Ascending aorta (tissue), 2 donors: ENCODE measurements around the gene PLCB1. TPM values are rescaled to one million over a fixed set of nuclear protein-coding genes. Genes with fewer than 3 reads are reported as not detected.

Experiments
- DNase-seq, 2 donors: peaks; one replicate each; pipeline ENCODE4 v3.0.0-alpha.2; 2019; ENCODE audit warnings: low spot score in 2 of 2
- H3K27ac ChIP-seq, 2 donors: fragments of 200-600 bp; sonication (generic); one replicate each; pipeline ENCODE4 v1.5.1; 2016 to 2017; ENCODE audit warnings: mild to moderate bottlenecking in 1 of 2
- H3K27me3 ChIP-seq: fragments of 200-600 bp; sonication (generic); one replicate; pipeline ENCODE4 v1.5.1; 2017
- H3K36me3 ChIP-seq, 2 donors: fragments of 200-600 bp; sonication (generic); one replicate each; pipeline ENCODE4 v1.5.1; 2016
- H3K4me1 ChIP-seq, 2 donors: fragments of 200-600 bp; sonication (generic); one replicate each; pipeline ENCODE4 v1.5.1; 2016 to 2017; ENCODE audit warnings: mild to moderate bottlenecking in 1 of 2
- H3K4me3 ChIP-seq, 2 donors: fragments of 200-600 bp; sonication (generic); one replicate each; pipeline ENCODE4 v1.5.1; 2016 to 2017; ENCODE audit warnings: mild to moderate bottlenecking in 1 of 2
- H3K9me3 ChIP-seq, 2 donors: fragments of 200-600 bp; sonication (generic); one replicate each; pipeline ENCODE4 v1.5.1; 2016
- CTCF ChIP-seq, 3 experiments: fragments of 200-600 bp in 2 of 3; fragments of 450-650 bp in 1 of 3; sonication (generic) in 2 of 3; IDR thresholded peaks; one replicate each; pipeline ENCODE4 v1.5.1; 2016 to 2019; ENCODE audit warnings: antibody characterized with exemption in 3 of 3, mild to moderate bottlenecking in 1 of 3, moderate library complexity in 1 of 3
- intact Hi-C: fragments of 100-400 bp; cut with DNase I; formaldehyde crosslinking; loops from one replicate; pipeline ENCODE4 v1.15.1; 2023
- total RNA-seq: library from RNA; depleted of rRNA; stranded (reverse); fragments of >200 nt; gene quantifications from one replicate; pipeline ENCODE4 v1.1.0, GENCODE V29; 2016

Gene PLCB1
- total RNA-seq, 1 donor from 2014 or later, result 22.9 TPM

- no peak for TF ChIP-seq CTCF (IDR thresholded peaks at IDR 0.05)
- Histone ChIP-seq H3K4me1 (no peaks in the 10 kb centered on the region), H3K27ac (no peak overlapping the region), H3K36me3 (no peaks in the 10 kb centered on the region), H3K9me3 (no peaks in the 10 kb centered on the region), H3K4me3 (no peak overlapping the region), H3K27me3 (no peaks in the 10 kb centered on the region)
- intact Hi-C loops, result no loop called here
- no peak for DNase-seq
Measured at GRCh38 chr20:8196096-8196495, 64.0 kb downstream of the PLCB1 start.

- H3K4me3 ChIP-seq, result no peak overlapping the region
- intact Hi-C loops, result no loop called here
- H3K27me3 ChIP-seq, result no peaks in the 10 kb centered on the region
- H3K4me1 ChIP-seq, result no peaks in the 10 kb centered on the region
- H3K36me3 ChIP-seq, result no peaks in the 10 kb centered on the region
- DNase-seq, result no peak
- no peak for TF ChIP-seq CTCF (IDR thresholded peaks at IDR 0.05)
- H3K9me3 ChIP-seq, result no peaks in the 10 kb centered on the region
- no peak overlapping the region for H3K27ac ChIP-seq
Measured at GRCh38 chr20:8200220-8200619, 68.2 kb downstream of the PLCB1 start.

- TF ChIP-seq CTCF (IDR thresholded peaks at IDR 0.05), result no peak
- H3K4me1 ChIP-seq, result no peaks in the 10 kb centered on the region
- H3K4me3 ChIP-seq, result no peak overlapping the region
- no peak for DNase-seq
- no peak overlapping the region for H3K27ac ChIP-seq
- no peaks in the 10 kb centered on the region for H3K9me3 ChIP-seq
- intact Hi-C loops, result no loop called here
- no peaks in the 10 kb centered on the region for H3K27me3 ChIP-seq
- no peaks in the 10 kb centered on the region for H3K36me3 ChIP-seq
Measured at GRCh38 chr20:8203366-8203765, 71.3 kb downstream of the PLCB1 start.

- Histone ChIP-seq H3K27me3 (no peaks in the 10 kb centered on the region), H3K4me1 (no peaks in the 10 kb centered on the region), H3K27ac (no peak overlapping the region), H3K9me3 (no peaks in the 10 kb centered on the region), H3K4me3 (no peak overlapping the region), H3K36me3 (no peaks in the 10 kb centered on the region)
- no peak for TF ChIP-seq CTCF (IDR thresholded peaks at IDR 0.05)
- intact Hi-C loops, result no loop called here
- no peak for DNase-seq
Measured at GRCh38 chr20:8205996-8206395, 73.9 kb downstream of the PLCB1 start.

- H3K4me3 ChIP-seq, result no peak overlapping the region
- H3K27me3 ChIP-seq, result no peaks in the 10 kb centered on the region
- H3K9me3 ChIP-seq, result no peaks in the 10 kb centered on the region
- no peaks in the 10 kb centered on the region for H3K36me3 ChIP-seq
- intact Hi-C loops, result no loop called here
- no peak overlapping the region for H3K27ac ChIP-seq
- no peak for TF ChIP-seq CTCF (IDR thresholded peaks at IDR 0.05)
- DNase-seq, result no peak
- H3K4me1 ChIP-seq, result no peaks in the 10 kb centered on the region
Measured at GRCh38 chr20:8208226-8208625, 76.2 kb downstream of the PLCB1 start.

- no peaks in the 10 kb centered on the region for H3K27me3 ChIP-seq
- H3K9me3 ChIP-seq, result no peaks in the 10 kb centered on the region
- TF ChIP-seq CTCF (IDR thresholded peaks at IDR 0.05), result no peak
- H3K4me3 ChIP-seq, result no peak overlapping the region
- no peaks in the 10 kb centered on the region for H3K4me1 ChIP-seq
- intact Hi-C loops, result no loop called here
- no peak overlapping the region for H3K27ac ChIP-seq
- no peak for DNase-seq
- H3K36me3 ChIP-seq, result no peaks in the 10 kb centered on the region
Measured at GRCh38 chr20:8209061-8209460, 77.0 kb downstream of the PLCB1 start.
